HL-60 (cell line): ENCODE data around the gene MBTPS1.

ENCODE experiments used
- GABPA ChIP-seq: IDR thresholded peaks from 2 replicates; pipeline ENCODE4 v1.6.1; 2012; ENCODE audit warnings: low read depth
- POLR2AphosphoS5 ChIP-seq: IDR thresholded peaks from 2 replicates; pipeline ENCODE4 v1.6.1; 2012; ENCODE audit warnings: low read depth
- SPI1 ChIP-seq: IDR thresholded peaks from 2 replicates; pipeline ENCODE4 v1.6.1; 2012; ENCODE audit warnings: low read depth, mild to moderate bottlenecking, borderline replicate concordance
- TF ChIP-seq, protein P1 (sequence below): IDR thresholded peaks from one replicate; pipeline ENCODE4 v1.5.1; 2011; ENCODE audit warnings: low read length, control low read depth, inconsistent platforms; ENCODE audit not compliant: insufficient read depth
- TF ChIP-seq, protein P2 (sequence below): IDR thresholded peaks from 2 replicates; pipeline ENCODE4 v1.6.1; 2012; ENCODE audit warnings: low read depth; ENCODE audit not compliant: insufficient replicate concordance

DNA sequence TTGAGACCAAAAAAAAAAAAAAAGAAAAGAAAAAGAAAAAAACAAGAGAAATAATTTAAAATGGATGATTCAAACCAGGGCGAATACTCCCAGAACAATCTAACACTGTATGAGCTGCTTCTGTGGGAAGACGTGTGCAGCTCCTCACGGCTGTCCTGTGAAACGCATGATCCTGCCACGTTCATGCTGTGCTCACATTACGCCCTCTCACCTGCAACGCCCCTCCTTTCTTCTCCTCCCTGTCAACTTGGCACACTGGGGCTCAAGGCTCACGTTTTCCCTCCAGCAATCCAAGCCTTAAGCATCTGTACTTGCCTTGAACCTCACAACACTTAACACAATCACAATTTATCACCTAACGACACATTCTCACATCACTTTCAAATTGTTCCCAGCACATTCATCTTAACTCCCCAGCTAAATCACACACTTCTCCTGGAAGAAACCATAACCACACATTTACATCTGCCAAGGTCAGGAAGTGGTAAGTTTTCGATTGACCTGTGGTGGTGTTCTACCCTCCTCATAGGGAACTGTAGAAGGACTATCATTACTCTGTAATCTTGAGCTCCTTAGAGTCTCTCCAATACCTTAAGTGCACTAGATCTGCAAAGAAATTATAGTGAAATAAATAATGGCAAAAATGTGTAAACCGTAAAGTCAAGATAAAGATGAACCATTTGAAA lies 29.1 kb downstream of the MBTPS1 start:
- TF ChIP-seq, protein P1, sequence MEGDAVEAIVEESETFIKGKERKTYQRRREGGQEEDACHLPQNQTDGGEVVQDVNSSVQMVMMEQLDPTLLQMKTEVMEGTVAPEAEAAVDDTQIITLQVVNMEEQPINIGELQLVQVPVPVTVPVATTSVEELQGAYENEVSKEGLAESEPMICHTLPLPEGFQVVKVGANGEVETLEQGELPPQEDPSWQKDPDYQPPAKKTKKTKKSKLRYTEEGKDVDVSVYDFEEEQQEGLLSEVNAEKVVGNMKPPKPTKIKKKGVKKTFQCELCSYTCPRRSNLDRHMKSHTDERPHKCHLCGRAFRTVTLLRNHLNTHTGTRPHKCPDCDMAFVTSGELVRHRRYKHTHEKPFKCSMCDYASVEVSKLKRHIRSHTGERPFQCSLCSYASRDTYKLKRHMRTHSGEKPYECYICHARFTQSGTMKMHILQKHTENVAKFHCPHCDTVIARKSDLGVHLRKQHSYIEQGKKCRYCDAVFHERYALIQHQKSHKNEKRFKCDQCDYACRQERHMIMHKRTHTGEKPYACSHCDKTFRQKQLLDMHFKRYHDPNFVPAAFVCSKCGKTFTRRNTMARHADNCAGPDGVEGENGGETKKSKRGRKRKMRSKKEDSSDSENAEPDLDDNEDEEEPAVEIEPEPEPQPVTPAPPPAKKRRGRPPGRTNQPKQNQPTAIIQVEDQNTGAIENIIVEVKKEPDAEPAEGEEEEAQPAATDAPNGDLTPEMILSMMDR: no peak
- no peak for TF ChIP-seq GABPA
- peak; percentile 77 for TF ChIP-seq POLR2AphosphoS5
- TF ChIP-seq, protein P2, sequence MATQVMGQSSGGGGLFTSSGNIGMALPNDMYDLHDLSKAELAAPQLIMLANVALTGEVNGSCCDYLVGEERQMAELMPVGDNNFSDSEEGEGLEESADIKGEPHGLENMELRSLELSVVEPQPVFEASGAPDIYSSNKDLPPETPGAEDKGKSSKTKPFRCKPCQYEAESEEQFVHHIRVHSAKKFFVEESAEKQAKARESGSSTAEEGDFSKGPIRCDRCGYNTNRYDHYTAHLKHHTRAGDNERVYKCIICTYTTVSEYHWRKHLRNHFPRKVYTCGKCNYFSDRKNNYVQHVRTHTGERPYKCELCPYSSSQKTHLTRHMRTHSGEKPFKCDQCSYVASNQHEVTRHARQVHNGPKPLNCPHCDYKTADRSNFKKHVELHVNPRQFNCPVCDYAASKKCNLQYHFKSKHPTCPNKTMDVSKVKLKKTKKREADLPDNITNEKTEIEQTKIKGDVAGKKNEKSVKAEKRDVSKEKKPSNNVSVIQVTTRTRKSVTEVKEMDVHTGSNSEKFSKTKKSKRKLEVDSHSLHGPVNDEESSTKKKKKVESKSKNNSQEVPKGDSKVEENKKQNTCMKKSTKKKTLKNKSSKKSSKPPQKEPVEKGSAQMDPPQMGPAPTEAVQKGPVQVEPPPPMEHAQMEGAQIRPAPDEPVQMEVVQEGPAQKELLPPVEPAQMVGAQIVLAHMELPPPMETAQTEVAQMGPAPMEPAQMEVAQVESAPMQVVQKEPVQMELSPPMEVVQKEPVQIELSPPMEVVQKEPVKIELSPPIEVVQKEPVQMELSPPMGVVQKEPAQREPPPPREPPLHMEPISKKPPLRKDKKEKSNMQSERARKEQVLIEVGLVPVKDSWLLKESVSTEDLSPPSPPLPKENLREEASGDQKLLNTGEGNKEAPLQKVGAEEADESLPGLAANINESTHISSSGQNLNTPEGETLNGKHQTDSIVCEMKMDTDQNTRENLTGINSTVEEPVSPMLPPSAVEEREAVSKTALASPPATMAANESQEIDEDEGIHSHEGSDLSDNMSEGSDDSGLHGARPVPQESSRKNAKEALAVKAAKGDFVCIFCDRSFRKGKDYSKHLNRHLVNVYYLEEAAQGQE: no peak
- peak; percentile 47; the same call in 1 of the 2 replicates for TF ChIP-seq SPI1
